Endometrial microvascular endothelial cells (primary cell): ENCODE results near the gene MC3R. TPM values are rescaled to one million over a fixed set of nuclear protein-coding genes. Genes with fewer than 3 reads are reported as not detected.
"Not testable (repeated sequence)": the region's sequence is repeated elsewhere in the genome, so short reads cannot be mapped to it uniquely, and the experiment has no call there.

Experiments
- in situ Hi-C: cut with HindIII; loops from 2 replicates; pipeline ENCODE4 v1.10.0; 2017; ENCODE audit warnings: low sequenced_read_pairs, low pct_unique_long_range_greater_than_20kb; ENCODE audit errors: inconsistent ontology term
- total RNA-seq: library from RNA; depleted of rRNA; stranded (reverse); fragments of >200 nt; gene quantifications from one replicate; pipeline ENCODE4 v1.2.3, GENCODE V29; 2015; ENCODE audit errors: inconsistent ontology term

Gene MC3R
- not detected for total RNA-seq

DNA sequence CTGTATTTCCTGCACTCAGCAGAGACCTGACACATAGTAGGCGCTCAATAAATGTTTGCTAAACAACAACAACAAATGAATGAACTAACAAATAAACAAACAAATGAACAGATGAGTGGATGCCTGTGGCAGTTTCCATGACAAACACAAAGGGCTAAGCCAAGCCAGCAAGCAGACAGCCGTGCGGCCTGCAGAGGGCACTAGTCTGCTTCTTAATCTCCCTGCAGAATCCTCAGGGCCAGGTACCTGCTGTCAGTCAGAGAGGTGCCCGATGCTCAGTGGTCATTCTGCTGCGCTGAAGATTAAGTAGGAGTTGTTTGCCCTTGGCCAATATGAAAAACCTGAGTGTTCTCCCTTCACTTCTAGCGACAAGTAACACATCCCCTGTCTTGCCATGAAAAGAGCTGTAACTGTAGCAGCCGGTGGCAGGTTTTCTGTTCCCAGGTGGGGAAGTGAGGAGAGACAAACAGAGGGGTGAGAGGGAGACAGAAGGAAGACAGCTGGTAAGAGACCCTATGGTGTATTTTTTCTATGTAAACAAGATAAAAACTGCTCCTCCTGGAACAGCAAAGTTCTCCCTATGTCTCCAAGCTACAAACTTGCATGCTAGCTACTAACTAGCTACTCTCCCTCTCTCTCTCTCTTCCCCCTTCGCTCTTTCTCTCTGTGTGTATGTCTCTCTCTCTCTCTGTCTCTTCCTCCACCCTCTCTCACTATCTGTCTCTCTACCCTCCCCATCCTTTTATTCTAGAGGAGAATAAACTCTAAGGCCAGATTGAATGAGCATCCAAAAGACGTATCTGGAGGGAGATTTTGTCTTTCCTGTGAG is at the start of gene MC3R:
MC3R (plus strand) TSS at position 779 of the 829 bp plus-strand sequence. CDS start 112 bp downstream, outside the sequence.
- in situ Hi-C loops = no loop called here

DNA sequence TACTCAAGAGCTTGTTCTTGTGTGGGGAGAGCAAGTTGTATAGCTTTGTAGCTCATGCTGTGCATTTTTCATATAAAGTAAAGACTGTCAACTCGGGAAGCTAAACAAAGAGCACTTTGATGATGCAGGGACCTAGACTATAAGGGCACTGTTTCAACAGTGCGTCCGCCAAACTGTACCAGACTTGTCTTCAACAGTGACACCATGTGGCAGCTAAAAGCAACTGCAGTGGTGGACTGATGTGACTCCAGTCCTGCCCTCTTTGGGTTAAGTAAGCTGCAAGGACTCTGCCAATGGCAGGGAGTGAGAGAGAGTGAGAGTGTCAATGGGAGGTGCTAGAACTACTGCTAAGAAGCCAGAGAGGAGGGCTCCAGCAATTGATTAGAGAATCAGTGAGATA is 48.1 kb upstream of the MC3R start:
- in situ Hi-C loops = no loop called here

DNA sequence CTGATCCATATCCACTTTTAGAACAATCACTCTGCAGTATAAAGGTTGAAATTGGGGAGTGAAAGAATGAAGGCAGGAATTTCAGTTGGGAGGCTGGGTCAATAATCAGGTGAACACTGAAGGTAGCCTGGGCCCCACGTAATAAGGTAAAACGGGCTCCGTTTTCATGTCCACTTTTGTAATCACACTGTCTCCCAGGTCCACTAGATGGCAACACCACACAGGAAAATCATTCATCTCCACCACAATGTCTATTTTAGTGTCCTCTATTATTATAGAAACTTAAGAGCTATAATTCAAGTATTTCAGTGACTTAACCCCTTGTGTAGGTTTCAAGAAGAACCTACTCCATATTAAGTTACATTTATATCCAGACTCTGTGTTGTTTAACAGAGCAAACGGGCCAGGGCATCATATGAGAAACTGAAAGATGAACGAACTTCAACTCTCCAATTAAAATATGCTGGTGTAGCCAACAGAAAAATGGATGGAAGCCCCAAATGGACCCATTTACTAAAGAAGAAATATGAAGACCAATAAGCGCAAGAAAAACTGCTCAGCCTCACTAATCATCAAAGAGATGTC is 45.9 kb upstream of the MC3R start:
- in situ Hi-C loops = no loop called here

DNA sequence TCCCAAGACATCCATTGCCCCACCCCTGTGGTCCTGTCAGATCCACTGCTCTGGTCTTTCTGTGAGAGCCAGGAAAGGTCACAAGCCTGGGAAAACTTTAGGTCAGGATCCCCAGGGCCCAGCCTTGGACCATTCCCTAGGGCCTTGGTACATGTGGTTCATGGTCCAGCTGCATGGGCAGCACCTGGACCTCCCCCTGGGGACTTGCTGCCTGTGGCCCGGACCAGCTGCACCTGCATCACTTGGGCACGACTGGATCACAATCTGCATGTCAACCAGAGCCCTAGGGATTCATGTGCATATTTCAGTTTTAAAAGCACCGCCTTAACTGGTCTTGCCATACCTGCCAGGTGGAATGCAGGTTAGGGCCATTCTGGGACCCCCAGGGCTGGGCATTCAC is 44.3 kb upstream of the MC3R start:
- in situ Hi-C loops = no loop called here

DNA sequence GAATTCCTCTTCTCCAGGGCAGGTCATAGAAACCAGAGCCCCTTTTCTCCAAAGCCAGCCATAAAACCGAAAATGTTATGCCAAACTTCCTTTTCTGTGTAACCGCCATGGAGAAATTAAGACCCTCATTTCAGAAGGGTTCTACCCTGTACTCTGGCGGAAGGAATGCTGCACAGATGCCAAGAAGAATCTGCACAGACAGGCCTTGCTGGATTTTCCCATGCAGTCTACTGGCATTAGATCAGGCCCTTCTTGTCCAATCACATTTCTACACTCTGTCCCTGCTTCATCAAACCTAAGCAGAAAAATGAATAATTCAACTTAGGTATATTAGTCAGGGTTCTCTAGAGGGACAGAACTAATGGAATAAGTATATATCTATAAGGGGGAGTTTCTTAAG is 43.2 kb upstream of the MC3R start:
- in situ Hi-C loops = no loop called here

DNA sequence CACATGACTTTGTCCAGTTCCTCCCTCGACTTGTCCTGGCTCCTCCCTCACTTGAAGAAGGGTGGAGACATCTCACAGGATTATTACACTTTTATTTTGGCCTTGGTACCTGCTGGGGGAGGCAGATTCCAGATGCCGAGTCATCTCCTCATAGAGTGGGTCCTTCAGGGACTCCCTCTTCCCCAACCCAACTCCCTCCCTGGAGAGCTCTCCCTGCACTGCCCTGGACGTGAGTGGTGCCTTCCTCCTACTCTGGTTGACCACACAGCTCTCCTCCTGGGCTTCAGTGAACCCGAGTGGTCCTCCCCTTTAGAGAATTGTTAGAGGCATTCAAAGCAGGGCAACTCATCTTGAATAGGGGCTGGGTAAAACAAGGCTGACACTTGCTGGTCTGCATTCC is 40.9 kb upstream of the MC3R start:
- in situ Hi-C loops = no loop called here

DNA sequence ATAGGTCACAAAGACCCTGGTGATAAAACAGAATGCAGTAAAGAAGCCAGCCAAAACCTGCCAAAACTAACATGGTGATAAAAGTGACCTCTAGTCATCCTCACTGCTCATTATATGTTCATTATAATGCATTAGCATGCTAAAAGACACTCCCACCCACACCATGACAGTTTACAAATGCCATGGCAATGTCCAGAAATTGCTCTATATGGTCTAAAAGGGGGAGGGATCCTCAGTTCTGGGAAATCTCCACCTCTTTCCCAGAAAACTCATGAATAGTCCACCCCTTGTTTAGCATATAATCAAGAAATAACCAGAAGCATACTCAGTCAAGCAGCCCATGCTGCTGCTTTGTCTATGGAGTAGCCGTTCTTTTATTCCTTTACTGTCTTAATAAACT is 40.4 kb upstream of the MC3R start:
- in situ Hi-C loops = no loop called here

DNA sequence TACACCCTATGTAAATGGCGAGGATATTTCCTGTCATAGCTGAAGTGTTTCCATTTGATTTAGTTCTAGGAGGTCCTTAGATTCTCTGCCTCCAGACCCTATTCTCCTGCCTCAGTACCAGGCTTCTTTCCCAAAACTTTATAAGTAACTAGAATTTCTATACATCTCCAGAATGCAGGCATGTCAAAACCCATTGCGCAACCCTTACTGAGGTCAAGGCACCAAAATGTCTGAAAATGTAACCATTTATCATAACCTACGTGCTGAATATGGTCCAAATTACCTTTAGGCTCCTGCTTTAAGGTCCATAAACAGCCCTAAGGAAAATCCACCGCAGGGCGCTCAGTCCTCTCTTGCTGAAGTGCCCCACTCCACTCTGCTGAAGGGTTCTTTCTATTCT is 37.5 kb upstream of the MC3R start:
- in situ Hi-C loops = no loop called here

DNA sequence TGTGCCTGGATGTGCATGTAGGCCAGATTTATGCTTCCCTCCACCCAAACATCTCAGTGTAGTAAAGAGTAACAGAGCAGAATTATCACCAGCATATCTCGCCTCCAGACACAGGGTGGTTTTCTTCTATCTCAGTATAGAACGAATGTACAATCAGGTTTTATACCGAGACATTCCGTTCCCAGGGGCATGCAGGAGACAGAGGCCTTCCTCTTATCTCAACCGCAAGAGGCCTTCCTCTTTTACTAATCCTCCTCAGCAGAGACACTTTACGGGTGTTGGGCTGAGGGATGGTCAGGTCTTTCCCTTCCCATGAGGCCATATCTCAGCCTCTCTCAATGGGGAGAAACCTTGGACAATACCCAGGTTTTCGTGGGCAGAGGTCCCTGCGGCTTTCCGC is 36.4 kb upstream of the MC3R start:
- in situ Hi-C loops = no loop called here

DNA sequence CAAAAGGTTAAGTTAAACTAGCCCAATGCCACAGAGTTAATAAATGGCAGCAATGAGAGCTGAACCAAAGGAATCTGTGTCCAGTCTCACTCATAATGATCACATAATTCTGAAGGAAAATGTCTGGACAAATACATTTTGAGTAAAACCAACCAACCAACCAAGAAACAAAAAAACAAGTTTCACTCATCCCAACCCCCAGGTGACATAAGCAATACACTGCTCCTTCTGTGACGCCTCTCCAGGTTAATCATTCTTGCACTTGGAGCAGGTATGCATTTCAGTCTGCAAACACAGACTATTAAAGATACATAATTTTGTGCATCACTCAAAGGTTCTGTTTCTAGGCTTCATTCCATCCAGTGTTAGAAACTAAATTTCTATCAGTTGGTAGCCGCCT is 35.2 kb upstream of the MC3R start:
- in situ Hi-C loops = no loop called here

DNA sequence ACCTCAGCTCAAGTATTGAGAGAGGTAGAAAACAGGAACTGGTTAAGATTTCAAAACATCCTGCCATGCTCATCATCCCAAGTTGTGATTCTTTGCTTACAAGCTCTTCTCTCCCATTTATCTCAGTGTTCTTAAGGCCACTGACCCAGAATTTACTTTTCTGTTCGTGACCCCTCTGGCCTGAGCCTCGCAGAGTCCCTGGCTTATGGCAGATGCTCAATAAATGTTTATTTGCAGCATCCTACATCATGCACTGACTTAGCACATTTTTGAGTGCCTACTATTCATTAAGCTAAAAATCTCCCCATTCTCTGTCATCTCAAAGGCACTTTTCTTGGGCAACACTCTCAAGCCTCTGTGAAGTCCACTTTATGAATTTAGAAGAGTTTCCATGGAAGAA is 33.4 kb upstream of the MC3R start:
- in situ Hi-C loops = no loop called here

DNA sequence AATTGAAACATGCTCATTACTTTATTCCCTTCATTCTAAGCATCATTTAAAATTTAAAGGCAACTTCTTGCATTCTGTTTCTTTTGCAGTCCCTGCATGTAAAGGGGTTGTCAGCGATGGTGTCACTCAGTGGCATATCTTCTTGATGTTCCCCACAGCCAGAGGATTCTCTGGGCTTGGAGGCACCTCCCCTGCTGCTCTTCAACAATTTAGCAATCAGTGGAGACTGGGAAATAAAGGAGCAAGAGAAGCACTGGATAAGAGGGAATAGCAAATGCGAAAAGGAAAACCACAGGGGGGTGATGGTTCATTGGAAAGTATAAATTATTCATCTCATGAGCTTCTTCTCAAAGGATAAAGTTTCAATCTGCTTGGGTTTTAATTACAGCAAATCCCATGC is 30.7 kb upstream of the MC3R start:
- in situ Hi-C loops = no loop called here

DNA sequence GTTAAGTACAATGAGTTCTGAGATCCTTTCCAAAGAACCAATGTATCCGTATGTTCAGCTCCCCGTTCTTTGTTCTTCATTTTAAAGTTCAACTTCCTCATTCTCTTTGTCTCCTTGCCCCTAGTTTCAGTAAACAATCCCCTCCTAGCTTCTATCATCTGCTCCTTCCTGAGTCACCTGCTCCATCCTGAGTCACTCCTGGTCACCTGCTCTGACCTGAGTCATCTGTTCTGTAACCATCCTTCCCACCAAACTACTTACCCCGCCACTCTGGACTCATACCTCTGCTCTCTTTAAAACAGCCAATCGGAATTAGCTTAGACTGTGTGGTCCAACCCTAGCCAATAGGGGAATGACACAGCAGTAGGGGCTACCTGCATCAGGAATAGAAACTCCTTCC is 27.3 kb upstream of the MC3R start:
- in situ Hi-C loops = not testable (repeated sequence)

DNA sequence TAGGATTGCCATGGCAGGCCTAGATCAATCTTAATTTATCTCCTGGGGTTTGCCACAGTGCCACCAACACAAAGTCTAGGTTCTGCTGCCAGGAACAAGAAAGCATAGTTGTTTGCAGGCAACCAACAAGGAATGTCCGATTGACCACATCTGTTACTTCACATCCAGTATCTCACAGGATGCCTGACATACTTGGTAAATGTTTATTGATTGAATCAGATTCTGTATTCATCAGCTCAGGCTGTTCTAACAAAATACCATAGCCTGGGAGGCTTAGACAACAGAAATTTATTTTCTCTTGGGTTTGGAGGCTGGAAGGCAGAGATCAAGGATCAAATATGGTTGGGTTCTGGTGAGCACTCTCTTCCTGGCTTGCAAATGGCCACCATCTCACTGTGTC is 26.3 kb upstream of the MC3R start:
- in situ Hi-C loops = no loop called here

DNA sequence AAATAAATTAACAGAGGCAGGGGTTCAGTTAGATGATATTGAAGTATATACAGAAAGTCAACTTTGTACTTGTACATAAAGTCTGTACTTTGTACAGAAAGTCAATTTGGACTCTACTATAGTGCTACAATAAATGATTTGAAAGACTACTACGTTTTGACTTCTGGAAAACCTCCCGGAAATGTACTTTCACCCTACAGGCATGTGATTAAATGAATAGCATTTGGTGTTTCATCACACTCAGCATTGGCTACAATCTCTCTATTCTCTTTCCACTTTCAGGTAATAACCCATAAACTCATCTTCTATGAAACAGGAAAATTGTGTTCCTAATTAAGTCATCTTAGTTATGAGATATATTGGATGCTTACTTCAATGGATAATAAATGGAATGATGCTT is 25.6 kb upstream of the MC3R start:
- in situ Hi-C loops = no loop called here

DNA sequence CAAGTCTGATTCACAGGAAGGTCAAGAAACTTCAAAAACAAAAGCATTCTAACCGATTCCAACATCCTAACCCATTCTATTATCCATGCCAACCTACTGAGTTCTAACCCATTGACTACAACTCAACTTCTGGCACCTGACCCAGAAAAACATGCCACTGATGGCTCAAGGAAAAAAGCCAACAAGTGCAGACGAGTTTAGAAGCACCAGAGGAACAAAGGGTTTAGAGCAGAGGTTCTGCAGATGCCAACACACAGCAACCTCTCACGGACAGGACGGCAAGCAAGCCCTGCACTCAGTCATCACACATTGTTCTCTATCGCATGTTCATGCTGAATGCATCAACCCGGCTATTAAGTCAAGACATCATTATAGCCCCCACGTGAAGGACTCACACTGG is 25.2 kb upstream of the MC3R start:
- in situ Hi-C loops = no loop called here

DNA sequence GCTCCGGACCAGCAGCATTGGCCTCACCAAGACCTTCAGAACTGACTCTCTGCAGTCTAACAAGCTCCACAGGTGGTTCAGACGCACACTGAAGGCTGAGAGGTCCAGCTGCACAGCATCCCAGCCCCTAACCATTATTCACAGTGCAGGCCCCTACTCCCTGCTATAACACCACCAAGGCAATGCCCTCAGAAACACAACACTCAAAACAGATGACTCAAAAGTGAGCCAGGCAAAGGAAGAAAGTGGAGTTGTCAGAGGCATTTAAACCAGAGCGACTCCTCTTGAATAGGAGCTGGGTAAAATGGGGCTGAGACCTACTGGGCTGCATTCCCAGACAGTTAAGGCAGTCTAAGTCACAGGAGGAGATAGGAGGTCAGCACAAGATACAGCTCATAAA is 20.5 kb upstream of the MC3R start:
- in situ Hi-C loops = no loop called here

DNA sequence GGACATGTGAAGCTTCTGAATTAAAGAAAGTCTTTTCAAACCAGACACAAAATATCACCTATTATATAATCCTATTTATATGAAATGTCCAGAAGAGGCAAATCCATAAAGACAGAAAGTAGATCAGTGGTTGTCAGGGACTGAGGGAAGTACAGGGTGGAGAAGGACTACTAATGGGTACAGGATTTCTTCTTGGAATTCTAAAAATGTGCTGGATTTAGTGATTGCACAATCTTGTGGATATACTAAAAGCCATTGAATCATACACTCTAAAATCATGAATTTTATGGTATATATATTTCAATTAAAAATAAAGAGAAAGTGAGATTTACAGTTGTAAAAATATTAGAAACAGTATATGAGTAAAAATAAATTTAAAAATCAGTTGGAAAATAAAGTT is 18.7 kb upstream of the MC3R start:
- in situ Hi-C loops = no loop called here

DNA sequence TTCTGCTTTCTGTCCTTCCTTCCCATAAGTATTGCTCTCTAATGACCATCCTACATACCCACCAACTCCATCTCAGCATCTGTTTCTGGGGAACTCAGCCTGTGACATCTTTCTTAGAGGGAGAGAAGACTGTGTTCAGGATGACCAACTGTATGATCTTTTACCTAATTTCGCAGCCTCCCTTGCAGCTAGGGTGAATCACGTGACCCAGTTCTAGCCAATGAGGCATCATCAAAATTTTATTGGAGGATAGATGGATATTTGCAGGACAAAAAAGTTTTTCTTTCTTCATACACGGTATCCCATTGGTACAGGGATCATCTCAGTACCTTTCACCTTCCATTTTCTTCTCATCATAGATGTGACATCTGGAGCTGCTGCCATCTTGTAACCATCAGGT is 14.4 kb upstream of the MC3R start:
- in situ Hi-C loops = no loop called here

DNA sequence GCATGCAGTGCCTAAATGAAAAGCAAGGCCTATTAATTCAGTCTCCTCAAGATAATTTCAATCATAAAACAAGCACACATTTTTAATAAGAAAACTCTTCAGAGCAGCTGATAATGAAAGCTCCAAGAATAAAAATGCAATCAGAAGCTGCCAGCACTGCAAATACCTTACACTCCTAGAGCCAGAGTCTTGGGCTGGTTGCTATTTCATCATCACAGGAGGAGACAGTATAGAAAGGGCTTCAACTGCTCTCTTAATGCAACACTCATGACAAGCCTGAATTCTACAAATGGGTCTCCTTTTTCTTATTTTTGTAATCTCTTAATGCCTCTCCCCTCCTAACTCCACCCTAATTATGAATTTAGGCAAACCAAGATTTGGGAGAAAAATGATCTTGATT is 11.2 kb upstream of the MC3R start:
- in situ Hi-C loops = no loop called here

DNA sequence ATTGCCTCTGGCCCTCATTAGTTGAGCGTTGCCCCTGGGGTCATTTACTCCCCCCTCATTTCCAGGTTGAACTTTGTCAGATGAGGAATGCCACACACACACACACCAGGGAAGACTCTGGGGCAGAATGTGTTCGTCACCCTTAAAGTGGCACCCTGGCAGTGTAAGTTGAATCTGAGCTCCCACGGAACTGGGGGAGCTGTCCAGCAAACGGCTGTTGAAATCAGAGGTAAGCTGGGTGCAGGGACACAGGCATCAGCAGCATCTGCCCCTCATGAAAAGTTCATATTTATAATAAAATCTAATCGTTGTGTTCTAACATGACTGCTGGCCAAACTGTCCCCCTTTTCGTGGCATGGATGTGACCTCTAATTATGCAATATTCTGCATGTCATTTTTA is 4.3 kb upstream of the MC3R start:
- in situ Hi-C loops = no loop called here
